ENCODE results near the gene TMIGD1.

The TMIGD1 gene

DNA sequence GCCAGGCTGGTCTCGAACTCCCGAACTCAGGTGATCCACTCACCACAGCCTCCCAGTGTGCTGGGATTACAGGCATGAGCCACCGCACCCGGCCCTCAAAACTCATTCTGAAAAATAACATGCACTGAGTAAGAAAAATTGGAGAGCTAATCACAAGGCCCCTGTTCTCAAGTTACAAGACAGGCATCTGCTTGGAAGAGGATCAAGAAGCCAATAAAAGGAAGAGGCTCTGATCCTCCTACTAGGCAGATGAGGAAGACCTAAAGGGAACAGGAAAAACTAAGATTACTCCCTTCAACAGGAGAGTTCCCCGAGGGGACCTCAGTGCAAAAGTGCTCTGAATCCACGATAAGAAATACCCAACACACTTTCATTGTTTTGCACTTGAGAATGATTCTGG, 60.5 kb downstream of the TMIGD1 start:
- Histone ChIP-seq H3K4me3 (ENCODE audit: low read depth in 1 of 5, low read length in 5 of 5) (no peak overlapping the region), H3K9ac (ENCODE audit: low read length in 5 of 5) (no peak overlapping the region), H3K9me3 (ENCODE audit: control insufficient read depth in 5 of 5, low read length in 5 of 5) (no peaks in the 10 kb centered on the region), H3K27ac (ENCODE audit: low read depth, low read length) (no peak overlapping the region), H3K4me1 (ENCODE audit: control insufficient read depth in 5 of 5, insufficient read depth in 5 of 5, low read length in 5 of 5) (no peaks in the 10 kb centered on the region), H3K36me3 (ENCODE audit: control insufficient read depth in 5 of 5, insufficient read depth in 5 of 5, low read length in 5 of 5) (peaks cover 49 to 69% (median 58%) of the 10 kb centered on the region in 5 donors), H3K27me3 (ENCODE audit: control insufficient read depth in 5 of 5, insufficient read depth in 4 of 5, low read length in 5 of 5) (no peaks in the 10 kb centered on the region)

DNA sequence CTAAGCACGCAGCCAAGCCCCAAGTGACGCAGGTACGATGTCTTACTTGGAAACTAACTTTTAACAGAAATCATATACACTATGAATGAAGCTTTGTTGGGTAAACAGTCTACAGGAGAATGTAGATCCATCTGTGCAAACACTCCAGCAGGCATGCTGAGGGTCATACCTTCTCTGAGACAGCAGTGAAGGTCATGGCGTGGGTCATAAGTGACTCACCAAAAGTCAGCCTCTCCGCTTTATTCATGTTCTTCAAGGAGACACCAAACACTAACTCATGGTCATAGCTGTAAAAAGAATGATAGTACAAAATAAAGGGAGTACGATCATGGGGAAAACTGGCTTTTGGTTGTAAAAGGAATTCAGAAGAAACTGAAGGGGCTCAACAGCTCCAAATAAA, 62.8 kb downstream of the TMIGD1 start:
- Histone ChIP-seq H3K27me3 (ENCODE audit: control insufficient read depth in 5 of 5, insufficient read depth in 4 of 5, low read length in 5 of 5) (no peaks in the 10 kb centered on the region), H3K9ac (ENCODE audit: low read length in 5 of 5) (no peak overlapping the region), H3K27ac (ENCODE audit: low read depth, low read length) (no peak overlapping the region), H3K4me3 (ENCODE audit: low read depth in 1 of 5, low read length in 5 of 5) (no peak overlapping the region), H3K9me3 (ENCODE audit: control insufficient read depth in 5 of 5, low read length in 5 of 5) (no peaks in the 10 kb centered on the region), H3K4me1 (ENCODE audit: control insufficient read depth in 5 of 5, insufficient read depth in 5 of 5, low read length in 5 of 5) (no peaks in the 10 kb centered on the region), H3K36me3 (ENCODE audit: control insufficient read depth in 5 of 5, insufficient read depth in 5 of 5, low read length in 5 of 5) (peaks cover 47 to 73% (median 62%) of the 10 kb centered on the region in 5 donors)

DNA sequence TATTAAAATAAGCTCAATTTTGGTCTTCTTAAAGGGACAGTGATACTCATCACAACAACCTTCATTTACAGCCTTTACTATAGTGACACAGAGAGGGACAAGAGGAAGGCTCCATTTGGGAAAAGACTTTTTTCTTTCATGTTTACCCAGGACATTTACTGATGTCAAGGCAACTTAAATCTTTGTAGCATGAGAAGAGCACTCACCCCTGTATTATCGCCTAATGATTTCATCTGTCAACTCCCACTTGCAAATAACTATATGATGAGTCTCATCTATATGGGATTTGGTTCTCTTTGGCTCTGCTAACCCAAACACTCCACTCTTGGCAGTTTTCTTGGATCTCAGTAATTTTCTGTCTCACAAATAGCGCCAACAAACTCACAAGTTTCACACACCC, 66.2 kb downstream of the TMIGD1 start:
- Histone ChIP-seq H3K4me1 (ENCODE audit: control insufficient read depth in 5 of 5, insufficient read depth in 5 of 5, low read length in 5 of 5) (peaks cover 0 to 20% (median 5%) of the 10 kb centered on the region in 5 donors), H3K27me3 (ENCODE audit: control insufficient read depth in 5 of 5, insufficient read depth in 4 of 5, low read length in 5 of 5) (no peaks in the 10 kb centered on the region), H3K27ac (ENCODE audit: low read depth, low read length) (no peak overlapping the region), H3K9ac (ENCODE audit: low read length in 5 of 5) (no peak overlapping the region), H3K9me3 (ENCODE audit: control insufficient read depth in 5 of 5, low read length in 5 of 5) (no peaks in the 10 kb centered on the region), H3K4me3 (ENCODE audit: low read depth in 1 of 5, low read length in 5 of 5) (no peak overlapping the region), H3K36me3 (ENCODE audit: control insufficient read depth in 5 of 5, insufficient read depth in 5 of 5, low read length in 5 of 5) (peaks cover 40 to 67% (median 58%) of the 10 kb centered on the region in 5 donors)
